Measurements from ENCODE around the gene ABCC10. TPM values are rescaled to one million over a fixed set of nuclear protein-coding genes. Genes with fewer than 3 reads are reported as not detected.
"Not testable (repeated sequence)": the region's sequence is repeated elsewhere in the genome, so short reads cannot be mapped to it uniquely, and the experiment has no call there.

The ABCC10 gene, protein sequence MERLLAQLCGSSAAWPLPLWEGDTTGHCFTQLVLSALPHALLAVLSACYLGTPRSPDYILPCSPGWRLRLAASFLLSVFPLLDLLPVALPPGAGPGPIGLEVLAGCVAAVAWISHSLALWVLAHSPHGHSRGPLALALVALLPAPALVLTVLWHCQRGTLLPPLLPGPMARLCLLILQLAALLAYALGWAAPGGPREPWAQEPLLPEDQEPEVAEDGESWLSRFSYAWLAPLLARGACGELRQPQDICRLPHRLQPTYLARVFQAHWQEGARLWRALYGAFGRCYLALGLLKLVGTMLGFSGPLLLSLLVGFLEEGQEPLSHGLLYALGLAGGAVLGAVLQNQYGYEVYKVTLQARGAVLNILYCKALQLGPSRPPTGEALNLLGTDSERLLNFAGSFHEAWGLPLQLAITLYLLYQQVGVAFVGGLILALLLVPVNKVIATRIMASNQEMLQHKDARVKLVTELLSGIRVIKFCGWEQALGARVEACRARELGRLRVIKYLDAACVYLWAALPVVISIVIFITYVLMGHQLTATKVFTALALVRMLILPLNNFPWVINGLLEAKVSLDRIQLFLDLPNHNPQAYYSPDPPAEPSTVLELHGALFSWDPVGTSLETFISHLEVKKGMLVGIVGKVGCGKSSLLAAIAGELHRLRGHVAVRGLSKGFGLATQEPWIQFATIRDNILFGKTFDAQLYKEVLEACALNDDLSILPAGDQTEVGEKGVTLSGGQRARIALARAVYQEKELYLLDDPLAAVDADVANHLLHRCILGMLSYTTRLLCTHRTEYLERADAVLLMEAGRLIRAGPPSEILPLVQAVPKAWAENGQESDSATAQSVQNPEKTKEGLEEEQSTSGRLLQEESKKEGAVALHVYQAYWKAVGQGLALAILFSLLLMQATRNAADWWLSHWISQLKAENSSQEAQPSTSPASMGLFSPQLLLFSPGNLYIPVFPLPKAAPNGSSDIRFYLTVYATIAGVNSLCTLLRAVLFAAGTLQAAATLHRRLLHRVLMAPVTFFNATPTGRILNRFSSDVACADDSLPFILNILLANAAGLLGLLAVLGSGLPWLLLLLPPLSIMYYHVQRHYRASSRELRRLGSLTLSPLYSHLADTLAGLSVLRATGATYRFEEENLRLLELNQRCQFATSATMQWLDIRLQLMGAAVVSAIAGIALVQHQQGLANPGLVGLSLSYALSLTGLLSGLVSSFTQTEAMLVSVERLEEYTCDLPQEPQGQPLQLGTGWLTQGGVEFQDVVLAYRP (N-terminal part only)
- 10.6 TPM for total RNA-seq (ENCODE audit: insufficient read depth, low replicate concordance)

DNA sequence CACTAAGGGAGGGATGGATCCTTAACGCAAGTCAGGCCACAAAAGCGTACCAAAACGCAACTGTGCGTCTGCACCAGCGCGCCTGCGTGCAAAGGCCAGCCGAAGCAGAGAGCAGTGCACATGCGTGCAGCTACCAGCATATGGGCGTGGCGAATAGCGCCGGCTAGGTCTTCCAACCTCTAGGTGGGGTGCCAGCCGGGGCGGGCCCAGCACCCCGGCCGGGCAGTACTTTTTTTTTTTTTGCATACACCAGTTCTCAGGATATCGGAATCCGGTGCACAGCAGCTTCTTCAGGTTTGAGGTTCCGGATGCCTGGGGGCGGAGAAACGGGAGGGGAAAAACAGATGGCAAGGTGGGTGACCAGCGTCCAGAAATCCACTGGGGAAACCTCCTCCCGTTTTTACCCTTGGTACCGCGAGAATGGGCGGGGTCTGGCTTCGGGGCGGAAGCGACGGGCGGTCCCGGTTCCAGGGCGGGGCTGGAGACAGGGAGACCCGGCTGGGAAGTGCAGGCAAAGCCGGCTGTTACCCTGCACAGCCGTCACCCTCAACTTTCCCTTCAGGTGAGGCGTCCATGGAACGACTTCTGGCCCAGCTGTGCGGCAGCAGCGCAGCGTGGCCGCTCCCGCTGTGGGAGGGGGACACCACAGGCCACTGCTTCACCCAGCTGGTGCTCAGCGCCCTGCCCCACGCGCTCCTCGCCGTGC, at the start of gene ABCC10:
ABCC10 (plus strand) TSS at position 136 of the 706 bp plus-strand sequence; CDS start at position 574, 438 bp downstream.
- DNase-seq (ENCODE audit: low spot score) = peak; percentile 98

DNA sequence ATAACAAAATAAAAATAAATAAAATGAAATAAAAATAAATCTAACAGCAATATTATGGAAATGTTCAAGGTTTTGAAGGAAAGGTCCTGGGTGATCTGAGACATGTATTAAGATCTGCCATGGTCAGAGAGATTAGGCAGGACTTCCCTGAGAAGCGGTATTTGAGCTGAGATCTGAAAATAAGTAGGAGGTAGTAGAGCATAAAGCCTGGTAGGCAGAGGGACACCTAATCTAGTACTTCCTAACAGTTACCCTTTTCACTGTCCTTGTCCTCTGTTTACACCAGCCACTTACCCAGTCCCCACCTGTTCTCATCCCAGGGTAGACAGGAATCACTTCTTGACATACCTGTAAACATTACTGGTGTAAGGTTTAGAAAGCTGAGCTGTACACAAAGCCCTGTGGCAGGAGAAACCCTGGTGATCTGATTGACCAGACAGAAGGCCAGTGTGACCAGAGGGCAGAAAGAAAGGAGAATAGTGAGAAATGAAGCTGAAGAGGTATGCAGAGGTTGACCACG, 49.6 kb upstream of the ABCC10 start:
- DNase-seq (ENCODE audit: low spot score) = no peak

DNA sequence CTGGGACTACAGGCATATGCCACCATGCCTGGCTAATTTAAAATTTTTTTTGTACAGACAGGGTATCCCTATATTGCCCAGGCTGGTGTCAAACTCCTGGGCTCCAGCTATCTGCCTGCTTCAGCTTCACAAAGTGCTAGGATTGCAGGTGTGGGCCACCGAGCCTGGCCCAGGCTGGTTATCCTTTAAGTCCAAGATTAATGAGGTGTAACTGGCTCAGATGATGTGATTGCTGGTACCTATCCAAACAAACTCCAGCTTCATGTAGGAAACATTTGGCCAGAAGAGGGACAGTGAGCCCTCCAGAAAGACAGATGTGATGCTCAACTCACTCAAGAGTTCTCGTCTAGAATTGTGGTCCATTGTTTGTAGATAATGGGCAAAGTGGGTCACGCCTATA, 48.7 kb upstream of the ABCC10 start:
- DNase-seq (ENCODE audit: low spot score) = no peak

DNA sequence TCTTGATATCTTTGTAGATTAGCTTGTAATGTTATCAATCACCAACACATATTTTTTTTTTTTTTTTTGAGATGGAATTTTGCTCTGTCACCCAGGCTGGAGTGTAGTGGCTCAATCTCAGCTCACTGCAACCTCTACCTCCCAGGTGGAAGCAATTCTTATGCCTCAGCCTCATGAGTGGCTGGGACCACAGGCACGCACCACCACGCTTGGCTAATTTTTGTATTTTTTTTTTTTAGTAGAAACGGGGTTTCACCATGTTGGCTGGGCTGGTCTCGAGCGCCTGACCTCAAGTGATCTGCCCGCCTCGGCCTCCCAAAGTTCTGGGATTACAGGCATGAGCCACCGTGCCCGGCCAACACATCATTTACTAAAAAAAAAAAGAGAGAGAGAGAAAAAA, 46.5 kb upstream of the ABCC10 start:
- not testable (repeated sequence) for DNase-seq (ENCODE audit: low spot score)

DNA sequence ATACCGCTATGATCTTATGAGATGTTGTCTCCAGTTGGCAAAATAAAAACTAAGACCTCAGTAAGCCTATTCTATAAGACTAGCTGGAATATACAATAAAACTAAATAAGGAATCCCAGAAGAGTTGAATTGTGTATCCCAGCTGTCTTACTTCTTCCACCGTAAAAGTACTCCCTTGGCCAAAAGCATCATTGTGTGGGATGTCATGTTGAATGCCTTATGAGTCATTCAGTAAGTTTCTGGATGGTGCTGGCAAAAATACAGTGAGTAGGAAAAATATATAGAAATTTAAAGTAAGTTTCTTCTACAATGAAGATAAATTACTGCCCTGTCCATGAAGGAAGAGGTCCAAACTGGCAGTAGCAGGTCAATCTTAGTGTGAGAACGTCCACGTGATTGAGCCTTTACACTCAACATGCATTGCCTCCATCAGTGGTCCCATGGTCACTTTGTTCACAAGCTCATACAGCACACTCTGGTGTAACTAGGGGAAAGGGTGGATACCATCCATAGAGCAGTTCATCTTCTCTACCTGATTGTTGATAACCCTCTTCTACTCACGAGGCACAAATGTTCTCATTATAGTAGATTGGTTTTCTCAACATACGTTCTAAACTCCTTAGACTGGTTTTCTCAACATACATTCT, 44.2 kb upstream of the ABCC10 start:
- DNase-seq (ENCODE audit: low spot score) = no peak

DNA sequence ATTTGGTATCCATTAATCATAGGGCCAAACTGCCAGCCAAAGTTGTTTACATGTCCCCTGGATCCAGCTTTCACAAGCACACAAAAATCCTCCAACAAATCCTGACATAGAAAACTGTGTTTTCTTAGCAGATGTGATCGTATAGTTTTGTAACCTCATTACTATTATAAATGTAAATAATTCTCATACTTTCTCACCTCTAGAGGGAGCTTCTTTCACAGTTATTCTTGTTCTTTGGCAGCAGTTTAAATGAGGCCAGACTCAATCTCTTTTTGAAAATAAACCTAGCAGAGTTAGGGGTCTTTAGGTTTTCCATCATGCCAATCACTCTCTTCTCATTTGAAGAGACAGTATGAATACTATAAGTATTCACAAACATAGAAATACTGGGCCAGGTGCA, 40.8 kb upstream of the ABCC10 start:
- DNase-seq (ENCODE audit: low spot score) = peak; percentile 42

DNA sequence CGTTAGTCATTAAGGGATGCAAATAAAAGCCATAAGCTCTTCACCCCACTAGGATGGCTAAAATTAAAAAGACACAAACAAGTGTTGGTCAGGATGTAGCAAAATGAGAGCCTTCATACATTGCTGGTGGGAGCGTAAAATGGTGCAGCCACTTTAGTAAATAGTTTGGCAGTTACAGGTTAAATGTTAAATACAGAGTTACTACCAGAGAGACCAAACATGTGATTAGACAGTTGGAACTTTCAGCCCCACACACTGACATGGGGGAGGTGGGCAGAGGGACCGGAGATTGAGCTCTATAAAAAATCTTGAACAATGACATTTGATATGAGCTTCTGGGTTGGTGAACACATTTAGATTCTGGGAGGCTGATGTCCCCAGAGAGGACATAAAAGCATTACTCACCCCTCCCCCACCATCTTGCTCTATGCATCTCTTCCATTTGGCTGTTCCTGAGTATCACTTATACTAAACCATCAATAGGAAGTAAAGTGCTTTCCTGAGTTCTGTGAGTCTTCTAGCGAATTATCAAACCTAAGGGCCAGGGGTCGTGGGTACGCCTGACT, 37.5 kb upstream of the ABCC10 start:
- DNase-seq (ENCODE audit: low spot score) = no peak

DNA sequence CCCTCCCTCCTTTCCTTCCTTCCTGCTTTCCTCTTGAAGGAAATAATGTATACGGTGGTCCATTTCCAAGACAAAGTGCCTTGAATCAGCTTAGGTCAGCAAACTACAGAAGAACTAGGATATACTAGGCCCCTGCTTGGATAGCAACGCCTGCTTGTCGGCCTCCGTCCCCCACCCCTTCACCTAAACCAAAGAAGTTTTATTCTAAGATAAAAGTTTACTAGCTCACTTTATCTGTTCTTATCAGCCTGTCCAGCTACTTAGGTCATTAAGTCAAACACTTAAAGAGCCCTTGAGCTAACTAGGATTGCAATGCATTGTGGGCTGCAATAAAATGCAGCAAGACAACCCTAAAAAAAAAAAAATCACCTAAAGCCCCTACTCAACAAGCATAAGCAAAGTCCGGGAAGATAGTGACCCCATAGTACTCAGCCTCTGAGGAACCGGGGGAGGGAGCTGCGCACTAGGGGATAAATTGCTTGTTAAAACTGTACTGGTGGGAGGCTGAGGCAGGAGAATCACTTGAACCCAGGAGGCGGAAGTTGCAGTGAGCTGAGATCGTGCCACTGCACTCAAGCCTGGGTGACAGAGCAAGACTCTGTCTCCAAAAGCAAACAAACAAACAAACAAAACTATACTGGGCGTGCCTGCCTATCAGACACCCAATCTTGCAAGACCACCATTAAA, 36.4 kb upstream of the ABCC10 start:
- peak; percentile 64 for DNase-seq (ENCODE audit: low spot score)

DNA sequence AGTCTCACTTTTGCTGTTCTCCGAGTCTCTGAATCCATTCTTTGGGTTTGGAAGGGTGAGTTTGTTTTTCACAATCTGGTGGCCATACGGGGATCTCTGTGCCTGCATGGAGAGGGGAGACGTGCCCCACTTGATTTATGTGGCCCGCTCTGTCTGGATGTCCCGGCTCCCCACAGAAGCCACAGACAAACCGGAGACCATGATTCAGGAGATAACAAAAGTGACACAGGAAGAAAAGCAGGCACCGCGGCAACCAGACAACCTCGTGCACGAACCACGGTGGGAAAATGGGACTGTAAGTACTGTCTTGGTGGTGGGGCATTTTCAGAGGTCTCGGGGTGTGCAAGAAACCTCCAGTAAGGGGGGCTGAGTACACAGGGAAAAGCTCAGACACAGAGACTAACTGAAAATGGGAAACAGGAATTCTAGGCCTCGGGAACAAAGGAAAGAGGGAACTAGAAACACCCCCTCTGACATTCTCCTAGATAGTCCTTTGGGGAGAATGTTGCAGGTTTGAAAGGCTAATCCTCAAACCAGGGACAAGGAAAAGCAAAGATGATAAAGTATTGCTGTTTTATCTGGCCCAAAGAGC, 35.8 kb upstream of the ABCC10 start:
- DNase-seq (ENCODE audit: low spot score) = peak; percentile 45

DNA sequence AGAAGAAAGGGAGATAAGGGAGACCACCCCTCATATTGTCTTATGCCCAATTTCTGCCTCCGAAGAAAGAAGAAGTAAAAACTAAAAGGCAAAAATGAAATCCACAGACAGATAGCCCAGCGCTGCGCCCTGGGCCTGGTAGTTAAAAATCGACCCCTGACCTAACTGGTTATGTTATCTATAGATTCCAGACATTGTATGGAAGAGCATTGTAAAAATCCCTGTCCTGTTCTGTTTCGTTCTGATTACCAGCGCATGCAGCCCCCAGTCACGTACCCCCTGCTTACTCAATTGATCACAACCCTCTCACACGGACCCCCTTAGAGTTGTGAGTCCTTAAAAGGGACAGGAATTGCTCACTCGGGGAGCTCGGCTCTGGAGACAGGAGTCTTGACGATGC, 34.2 kb upstream of the ABCC10 start:
- DNase-seq (ENCODE audit: low spot score) = not testable (repeated sequence)

DNA sequence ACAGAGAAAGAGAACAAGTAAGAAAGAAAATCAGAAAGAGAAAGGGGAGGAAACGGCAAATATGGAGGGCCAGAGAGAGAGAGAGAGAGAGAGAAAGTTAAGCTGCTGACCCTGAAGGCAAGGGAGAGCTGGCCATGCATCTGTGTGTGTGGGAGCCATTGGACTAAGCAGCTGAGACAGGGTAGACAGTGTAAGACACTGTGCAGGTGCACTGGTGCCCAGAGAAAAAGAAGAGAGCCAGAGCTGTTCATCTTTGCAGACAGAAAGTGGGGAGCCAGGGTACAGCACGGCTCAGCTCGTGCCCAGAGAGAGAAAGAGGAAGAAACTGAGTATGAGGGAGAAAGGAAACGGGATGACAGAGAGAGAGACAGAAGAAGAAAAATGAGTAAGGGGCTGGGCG, 33.7 kb upstream of the ABCC10 start:
- no peak for DNase-seq (ENCODE audit: low spot score)

DNA sequence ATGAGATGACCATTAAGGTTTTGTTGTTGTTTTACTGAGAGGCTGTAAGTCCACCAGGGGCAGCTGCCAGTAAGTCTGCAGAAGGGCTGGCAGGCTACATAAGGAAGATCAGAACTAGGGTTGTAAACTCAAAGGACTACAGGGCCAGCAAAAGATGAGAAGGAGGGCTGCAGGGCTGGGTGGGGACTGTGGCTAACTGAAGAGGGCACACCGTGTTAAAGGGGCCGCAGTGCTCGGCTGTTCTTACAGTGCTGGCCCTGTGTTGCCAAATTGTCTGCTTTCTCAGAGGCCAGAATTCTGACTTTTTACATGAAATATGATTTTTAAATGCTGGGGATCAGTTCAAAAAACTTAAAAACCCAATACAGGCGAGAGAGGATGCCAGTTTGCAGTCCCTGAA, 32.4 kb upstream of the ABCC10 start:
- DNase-seq (ENCODE audit: low spot score) = no peak

DNA sequence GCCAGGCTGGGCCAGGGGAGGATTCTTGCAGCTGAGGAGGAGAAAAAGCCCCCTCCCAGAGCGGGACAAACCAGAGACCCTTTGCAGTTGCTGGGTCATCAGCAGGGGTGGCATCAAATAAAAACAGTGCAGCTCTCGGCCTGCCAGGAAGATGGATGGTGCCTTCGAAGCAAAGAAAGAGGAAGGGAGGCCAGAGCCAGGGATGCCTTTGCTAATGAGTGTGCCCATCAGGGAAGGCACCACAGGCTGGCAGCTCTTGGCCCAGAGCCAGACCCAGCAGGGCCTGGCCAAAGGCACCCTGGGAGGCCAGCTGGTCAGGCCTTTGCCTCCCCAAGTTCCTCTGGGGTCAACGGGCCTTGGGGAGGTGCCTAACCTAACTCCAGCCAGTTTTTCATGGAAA, 31.6 kb upstream of the ABCC10 start:
- DNase-seq (ENCODE audit: low spot score) = no peak

DNA sequence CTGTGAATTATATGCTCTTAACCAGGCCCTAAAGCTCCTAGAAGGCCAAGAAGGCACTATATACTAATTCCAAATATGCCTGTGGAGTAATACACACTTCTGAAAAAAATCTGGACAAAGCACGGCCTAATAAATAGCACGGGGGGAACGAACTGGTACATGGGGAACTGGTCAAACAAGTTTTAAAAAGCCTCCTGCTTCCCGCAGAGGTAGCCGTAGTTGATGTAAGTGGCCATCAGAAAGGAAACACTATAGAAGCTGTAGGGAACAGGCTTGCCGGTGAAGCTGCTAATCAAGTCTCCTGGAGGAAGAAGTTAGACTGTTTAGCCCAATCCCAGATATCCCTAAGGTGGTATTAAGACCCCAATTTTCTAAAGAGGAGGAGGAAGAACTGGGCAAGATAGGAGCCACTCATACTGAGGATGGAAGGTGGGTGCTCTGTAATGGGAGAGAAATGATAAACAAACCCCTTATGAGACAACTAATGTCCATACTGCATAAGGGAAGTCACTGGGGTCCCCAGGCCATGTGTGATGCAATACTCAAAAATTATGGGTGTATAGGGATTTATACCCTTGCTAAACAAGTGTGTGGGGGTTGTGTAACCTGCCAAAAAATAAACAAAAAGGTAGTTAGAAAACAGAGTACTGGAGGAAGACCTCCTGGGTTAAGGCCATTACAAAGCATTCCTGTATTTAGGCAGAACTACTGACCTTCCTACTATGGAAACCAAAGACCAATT, 30.8 kb upstream of the ABCC10 start:
- DNase-seq (ENCODE audit: low spot score) = no peak

DNA sequence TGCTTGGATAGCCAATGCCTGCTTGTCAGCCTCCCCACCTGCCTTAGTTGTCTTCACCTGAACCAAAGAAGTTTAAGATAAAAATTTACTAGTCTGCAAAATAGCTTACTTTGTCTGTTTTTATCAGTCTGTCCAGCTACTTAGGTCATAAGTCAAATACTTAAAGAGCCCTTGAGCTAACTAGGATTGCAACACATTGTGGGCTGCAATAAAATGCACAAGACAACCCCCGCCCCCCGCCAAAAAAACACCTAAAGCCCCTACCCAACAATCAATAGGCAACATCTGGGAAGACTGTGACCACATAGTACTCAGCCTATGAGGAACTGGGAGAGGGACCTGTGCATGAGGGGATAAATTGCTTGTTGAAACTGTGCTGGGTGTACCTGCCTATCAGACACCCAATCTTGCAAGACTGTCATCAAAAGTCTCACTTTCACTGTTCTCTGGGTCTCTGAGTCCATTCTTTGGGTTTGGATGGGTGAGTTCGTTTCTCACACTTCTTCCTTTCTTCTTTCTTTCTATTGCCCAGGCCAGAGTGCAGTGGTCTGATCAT, 27.3 kb upstream of the ABCC10 start:
- no peak for DNase-seq (ENCODE audit: low spot score)

DNA sequence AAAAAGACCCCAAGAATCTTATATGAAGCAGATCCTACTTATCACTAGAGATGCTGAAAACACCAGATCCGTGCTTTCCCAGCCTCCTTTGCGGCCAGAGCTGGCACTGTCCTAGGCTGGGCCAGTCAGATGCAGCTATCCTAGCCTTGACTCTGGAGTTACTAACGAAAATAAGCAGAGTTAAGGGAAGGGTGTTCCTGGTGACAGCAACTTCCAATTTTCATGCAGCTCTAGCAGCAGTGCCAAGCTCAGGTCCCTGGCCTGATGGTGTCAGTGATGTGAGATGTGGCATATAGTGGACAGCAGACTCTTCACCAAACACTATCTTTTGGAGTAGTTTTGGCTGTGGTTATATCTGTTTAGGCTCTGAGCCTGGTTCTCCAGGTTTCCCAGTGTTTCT, 25.6 kb upstream of the ABCC10 start:
- no peak for DNase-seq (ENCODE audit: low spot score)

DNA sequence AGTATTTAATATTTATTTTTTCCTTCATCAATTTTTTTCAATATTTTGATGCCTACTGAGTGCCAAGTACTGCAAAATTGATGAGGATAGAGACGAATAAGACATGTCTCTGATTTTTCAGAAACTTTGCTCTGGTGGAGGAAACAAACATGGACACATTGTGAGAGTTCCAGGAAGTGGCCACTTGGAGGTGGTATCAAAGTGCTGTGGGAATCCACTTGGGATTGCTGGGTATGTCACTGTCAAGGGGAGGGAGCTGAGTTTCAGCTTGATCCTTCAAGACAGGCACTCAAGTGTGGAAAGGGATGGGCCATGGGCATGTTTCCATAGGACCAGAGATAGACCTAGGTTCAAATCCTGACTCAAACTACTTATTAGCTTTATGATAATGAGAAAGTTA, 24.5 kb upstream of the ABCC10 start:
- DNase-seq (ENCODE audit: low spot score) = no peak

DNA sequence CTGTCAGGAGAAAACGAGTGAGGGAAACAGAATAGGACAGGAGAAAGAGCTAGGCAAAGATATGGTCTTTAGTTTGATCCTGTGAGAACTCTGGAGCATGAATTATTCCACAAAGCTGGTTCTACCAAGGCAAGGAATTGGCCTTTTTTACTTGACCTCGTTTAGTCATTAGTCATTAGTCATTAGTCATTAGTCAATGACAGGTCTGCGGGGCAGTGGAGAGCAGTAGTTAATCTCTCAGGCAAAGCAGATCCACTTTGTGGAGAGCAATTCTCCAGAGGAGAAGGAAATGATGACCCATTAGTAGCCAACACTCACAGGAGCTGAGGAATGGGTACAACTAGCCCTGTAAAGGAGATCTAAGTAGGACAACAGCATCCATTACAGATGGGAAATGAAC, 22.0 kb upstream of the ABCC10 start:
- no peak for DNase-seq (ENCODE audit: low spot score)

All from umbilical cord (tissue), 2 donors.